K562 (cell line): ENCODE data around the gene CACNA2D3. TPM values are rescaled to one million over a fixed set of nuclear protein-coding genes. Genes with fewer than 3 reads are reported as not detected.

Source experiments
- ATAC-seq: fragments of 200-7000 bp; cut with Tn5 transposase; 3 replicates; pipeline ENCODE4 v1.9.1; 2020; ENCODE audit warnings: moderate library complexity
- BruUV-seq: library from RNA; stranded (reverse); fragments of 400-500 nt; replicated peaks from 2 replicates; lab custom pipeline; 2021; lab: Mats Ljungman, UMichigan
- CTCF ChIA-PET: fragments of 300-600 bp; formaldehyde crosslinking; extraction: SDS; loops from one replicate; lab custom pipeline; 2021; ENCODE audit warnings: low intra/inter-chr PET ratio; lab: Yijun Ruan, JAX
- POLR2A ChIA-PET: fragments of 300-600, 350-650 bp; sonication (Branson Sonifier 250); formaldehyde crosslinking; extraction: SDS; loops from one replicate; lab custom pipeline; 2021; ENCODE audit warnings: antibody characterized with exemption, inconsistent platforms; lab: Yijun Ruan, JAX
- DNase-seq, 4 experiments: peaks; one replicate each; pipeline versions ENCODE4 v3.0.0 to v3.0.0-alpha.2; 2011 to 2018; ENCODE audit warnings: low spot score in 3 of 4, mixed read lengths in 3 of 4; ENCODE audit errors: extremely low read depth in 1 of 4
- FAIRE-seq: peaks from 2 replicates; lab custom pipeline; 2011; peaks lifted over from hg19 to GRCh38; lab: Jason Lieb, UNC
- H2AFZ ChIP-seq: 2 replicates; pipeline ENCODE4 v1.6.0; 2011; ENCODE audit warnings: low read depth, low read length, control low read depth, inconsistent platforms
- H3K27ac ChIP-seq: fragments of 200-600 bp; 3 replicates; pipeline ENCODE4 v1.8.0; 2011; ENCODE audit warnings: low read depth, mild to moderate bottlenecking, control low read depth, inconsistent platforms, low read length, moderate library complexity, mixed read lengths; ENCODE audit errors: extremely low read depth
- H3K27me3 ChIP-seq, 2 experiments: fragments of 300-600 bp in 1 of 2; 2 replicates in 1 of 2; 3 replicates in 1 of 2; pipeline versions ENCODE4 v1.6.0 to v1.8.0; 2011; ENCODE audit warnings: inconsistent platforms in 2 of 2, low read length in 2 of 2, mild to moderate bottlenecking in 1 of 2, mixed read lengths in 1 of 2, moderate library complexity in 1 of 2; ENCODE audit not compliant: control insufficient read depth in 2 of 2, insufficient read depth in 2 of 2
- H3K36me3 ChIP-seq: fragments of 300-600 bp; 3 replicates; pipeline ENCODE4 v1.8.0; 2011; ENCODE audit warnings: mild to moderate bottlenecking, low read length, inconsistent platforms; ENCODE audit not compliant: control insufficient read depth, insufficient read depth
- H3K4me1 ChIP-seq, 2 experiments: fragments of 200-600 bp in 1 of 2; replicated peaks in 1 of 2; 2 replicates in 1 of 2; 3 replicates in 1 of 2; pipeline versions ENCODE4 v1.5.1 to v1.8.0; 2011; ENCODE audit warnings: inconsistent platforms in 2 of 2, low read length in 2 of 2, mild to moderate bottlenecking in 1 of 2, mixed read lengths in 1 of 2, moderate library complexity in 1 of 2; ENCODE audit not compliant: control insufficient read depth in 2 of 2, insufficient read depth in 2 of 2
- H3K4me2 ChIP-seq: 2 replicates; pipeline ENCODE4 v1.6.1; 2011; ENCODE audit warnings: low read length, control low read depth, inconsistent platforms, mixed read lengths; ENCODE audit not compliant: insufficient read depth
- H3K4me3 ChIP-seq: fragments of 200-600 bp; sonication (generic), shearing (Covaris generic); 2 replicates; pipeline ENCODE4 v1.5.1; 2016; ENCODE audit warnings: control low read depth, inconsistent platforms
- H3K79me2 ChIP-seq: fragments of 200-600 bp; 3 replicates; pipeline ENCODE4 v1.8.0; 2011; ENCODE audit warnings: low read length, inconsistent platforms; ENCODE audit not compliant: control insufficient read depth, insufficient read depth
- H3K9ac ChIP-seq, 2 experiments: 2 replicates each; pipeline versions ENCODE4 v1.6.0 to v1.6.1; 2011; ENCODE audit warnings: low read depth in 2 of 2, low read length in 2 of 2, control low read depth in 1 of 2, inconsistent platforms in 1 of 2, mild to moderate bottlenecking in 1 of 2, mixed read lengths in 1 of 2; ENCODE audit not compliant: insufficient read depth in 1 of 2
- H3K9me1 ChIP-seq: one replicate; pipeline ENCODE4 v1.6.0; 2011; ENCODE audit warnings: inconsistent platforms, mild to moderate bottlenecking, low read length, moderate library complexity; ENCODE audit not compliant: control insufficient read depth, insufficient read depth
- H3K9me3 ChIP-seq: replicated peaks from 2 replicates; pipeline ENCODE4 v1.5.1; 2011; ENCODE audit warnings: low read depth, low read length, inconsistent platforms; ENCODE audit not compliant: control insufficient read depth, insufficient read depth
- H4K20me1 ChIP-seq: replicated peaks from 2 replicates; pipeline ENCODE4 v1.6.1; 2011; ENCODE audit warnings: low read length, inconsistent platforms, mixed read lengths; ENCODE audit not compliant: control insufficient read depth, insufficient read depth
- ADNP ChIP-seq: fragments of 200-800 bp; sonication (Bioruptor generic); IDR thresholded peaks from 2 replicates; pipeline ENCODE4 v1.6.1; 2016; ENCODE audit warnings: missing genetic modification characterization, missing compliant biosample characterization
- BACH1 ChIP-seq: fragments of 200-800 bp; sonication (Bioruptor generic); IDR thresholded peaks from 2 replicates; pipeline ENCODE4 v1.6.1; 2016; ENCODE audit warnings: missing genetic modification characterization, missing compliant biosample characterization
- FOXP1 ChIP-seq: sonication (generic); formaldehyde crosslinking; IDR thresholded peaks from 2 replicates; pipeline ENCODE4 v1.8.0; 2022; ENCODE audit warnings: mild to moderate bottlenecking, missing genetic modification reagents
- PCBP1 ChIP-seq: fragments of 200-400 bp; formaldehyde crosslinking; IDR thresholded peaks from 2 replicates; pipeline ENCODE4 v1.6.1; 2018; ENCODE audit warnings: mild to moderate bottlenecking, low read depth, low read length; ENCODE audit not compliant: poor library complexity, severe bottlenecking
- SFPQ ChIP-seq: fragments of 200-400 bp; formaldehyde crosslinking; IDR thresholded peaks from 2 replicates; pipeline ENCODE4 v1.6.1; 2017; ENCODE audit warnings: mild to moderate bottlenecking, low read depth, low read length, moderate library complexity
- TARDBP ChIP-seq: fragments of 450-650 bp; IDR thresholded peaks from 2 replicates; pipeline ENCODE4 v1.6.1; 2016
- WGBS: fragments of 100-300 bp; shearing (Covaris generic); methylation state at CpG from one replicate; pipeline ENCODE4 v1.1.6; 2016; ENCODE audit warnings: low coverage, mixed read lengths; ENCODE audit not compliant: insufficient coverage; ENCODE audit errors: missing lambda C conversion rate; 5-methylcytosine and 5-hydroxymethylcytosine counted together
- in situ Hi-C: fragments of 300-500 bp; cut with MboI; formaldehyde crosslinking; loops from 4 replicates; pipeline ENCODE4 v1.15.0; 2018; ENCODE audit warnings: inconsistent platforms, mixed read lengths
- intact Hi-C: fragments of 100-400 bp; cut with micrococcal nuclease; formaldehyde crosslinking; loops from 2 replicates; pipeline ENCODE4 v1.14.2; 2022
- polyA plus RNA-seq, 8 experiments: library from polyadenylated mRNA; depleted of rRNA in 4 of 8; stranded (reverse) in 5 of 8; unstranded in 3 of 8; fragments of >200 nt; fragmentation: Nextera tagmentation in 2 of 8; fragmentation: Illumina TruSeq in 1 of 8; extraction: Ambion mirVana in 2 of 8; extraction: Trizol in 1 of 8; gene quantifications; 2 replicates each; pipeline versions ENCODE4 v1.2.1 to v1.2.3, GENCODE V29; 2011 to 2014; ENCODE audit warnings: inconsistent platforms in 1 of 8, missing spikeins in 1 of 8
- total RNA-seq, 7 experiments: library from RNA; depleted of rRNA in 6 of 7; stranded (reverse); fragments of >200 nt in 6 of 7; fragmentation: Illumina TruSeq in 2 of 7; extraction: Trizol in 2 of 7; gene quantifications; 2 replicates each; pipeline versions ENCODE4 v1.2.1 to v1.2.3, GENCODE V29; 2011 to 2021; ENCODE audit warnings: low replicate concordance in 1 of 7

The CACNA2D3 gene
- total and polyA plus RNA-seq, 9 of the 15 experiments (the other 6 are each of a cell fraction or from before 2014, with no cell fraction given), result 0.01 TPM; not detected in 8

DNA sequence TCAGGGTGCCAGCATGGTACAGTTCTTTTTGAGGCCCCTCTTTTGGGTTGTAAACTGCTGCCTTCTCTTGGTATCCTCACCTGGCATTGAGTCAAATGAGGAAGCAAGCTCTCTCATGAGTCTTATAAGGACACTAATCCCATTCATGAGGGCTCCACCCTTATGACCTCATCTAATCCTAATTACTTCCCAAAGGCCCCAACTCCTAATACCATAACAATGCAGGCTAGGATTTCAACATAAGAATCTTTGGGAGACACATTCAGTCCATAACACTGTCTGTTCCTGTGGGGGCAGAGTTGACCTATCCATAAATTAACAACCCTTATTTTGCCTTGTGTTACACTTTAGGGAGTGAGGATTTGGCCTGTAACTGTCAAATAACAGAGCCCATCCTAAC lies 527.2 kb downstream of the CACNA2D3 start:
- no peak overlapping the region for H3K4me3 ChIP-seq
- BruUV-seq, result no TSS peak
- intact Hi-C loops (no loop called here), in situ Hi-C loops (no loop called here)
- CTCF ChIA-PET, result no interaction called here
- POLR2A ChIA-PET, result interaction anchor here (0.6 kb wide), 1 partner anchor 1035 kb away, joined by 3 read pairs; no protein-coding TSS in a partner anchor
- H3K27ac ChIP-seq, result no peak overlapping the region
- H3K9me1 ChIP-seq, result no peaks in the 10 kb centered on the region
- no peaks in the 10 kb centered on the region for H3K36me3 ChIP-seq
- no peaks in the 10 kb centered on the region for H3K79me2 ChIP-seq
- H3K4me1 ChIP-seq, result no peaks in the 10 kb centered on the region
- H3K27me3 ChIP-seq, result no peaks in the 10 kb centered on the region
- no peak overlapping the region for H2AFZ ChIP-seq
- TF ChIP-seq BACH1 (tag) (no peak), FOXP1 (no peak)
- H3K4me2 ChIP-seq, result no peak overlapping the region
- DNase-seq, result no peak
- no peaks in the 10 kb centered on the region for H4K20me1 ChIP-seq
- H3K9me3 ChIP-seq, result no peaks in the 10 kb centered on the region
- no peak for FAIRE-seq
- no peak for ATAC-seq
- H3K9ac ChIP-seq, result no peak overlapping the region

GRCh38 chr3:54653456-54654195 lies 531.3 kb downstream of the CACNA2D3 start:
- H3K4me2 ChIP-seq, result no peak overlapping the region
- H4K20me1 ChIP-seq, result no peaks in the 10 kb centered on the region
- H3K9me1 ChIP-seq, result no peaks in the 10 kb centered on the region
- intact Hi-C loops, result no loop called here
- POLR2A ChIA-PET, result interaction anchor here (0.6 kb wide), 1 partner anchor 600 kb away, joined by 3 read pairs; no protein-coding TSS in a partner anchor
- no peaks in the 10 kb centered on the region for H3K27me3 ChIP-seq
- ATAC-seq (no peak), FAIRE-seq (no peak), DNase-seq (no peak)
- BruUV-seq, result no TSS peak
- H3K9me3 ChIP-seq, result no peaks in the 10 kb centered on the region
- H3K4me1 ChIP-seq, result no peaks in the 10 kb centered on the region
- 0% methylated on average over 6 of the region's 6 CpGs for WGBS
- H2AFZ ChIP-seq, result no peak overlapping the region
- H3K27ac ChIP-seq, result no peak overlapping the region
- no peaks in the 10 kb centered on the region for H3K79me2 ChIP-seq
- TF ChIP-seq TARDBP (no peak), PCBP1 (no peak), ADNP (tag) (no peak), SFPQ (no peak)
- in situ Hi-C loops, result no loop called here
- H3K36me3 ChIP-seq, result no peaks in the 10 kb centered on the region
- CTCF ChIA-PET, result no interaction called here
- H3K9ac ChIP-seq, result no peak overlapping the region
- no peak overlapping the region for H3K4me3 ChIP-seq
